OCI-LY7 (cell line): Measurements from ENCODE around the gene LMOD1. TPM values are rescaled to one million over a fixed set of nuclear protein-coding genes. Genes with fewer than 3 reads are reported as not detected.

Experiments
- BruUV-seq: library from RNA; stranded (reverse); fragments of 400-500 nt; replicated peaks from 2 replicates; lab custom pipeline; 2021; lab: Mats Ljungman, UMichigan
- CTCF ChIA-PET: fragments of 300-600 bp; sonication (Branson Sonifier 250); formaldehyde crosslinking; loops from one replicate; lab custom pipeline; 2022; ENCODE audit warnings: antibody characterized with exemption; ENCODE audit not compliant: unreplicated experiment; lab: Charles Lee
- POLR2A ChIA-PET: fragments of 300-600 bp; sonication (Branson Sonifier 250); formaldehyde crosslinking; loops from one replicate; lab custom pipeline; 2022; ENCODE audit warnings: antibody characterized with exemption; lab: Charles Lee
- DNase-seq: peaks from one replicate; pipeline ENCODE4 v3.0.0-alpha.2; 2015; ENCODE audit warnings: low spot score
- H2AFZ ChIP-seq: fragments of 200-600 bp; sonication (generic), shearing (Covaris generic); 2 replicates; pipeline ENCODE4 v1.6.1; 2014; ENCODE audit warnings: mild to moderate bottlenecking, antibody characterized with exemption, low read length, moderate library complexity
- H3K27ac ChIP-seq: fragments of 200-600 bp; sonication (generic); 2 replicates; pipeline ENCODE4 v1.5.1; 2014; ENCODE audit warnings: mixed run types, low read depth, mild to moderate bottlenecking, moderate library complexity, low read length, inconsistent platforms; ENCODE audit not compliant: poor library complexity, severe bottlenecking
- H3K36me3 ChIP-seq: fragments of 200-600 bp; sonication (generic); 2 replicates; pipeline ENCODE4 v1.6.1; 2014; ENCODE audit warnings: mild to moderate bottlenecking, antibody characterized with exemption, low read length, moderate library complexity, mixed read lengths; ENCODE audit not compliant: insufficient read depth
- H3K4me1 ChIP-seq: fragments of 200-600 bp; sonication (generic); 2 replicates; pipeline ENCODE4 v1.5.1; 2014; ENCODE audit warnings: mild to moderate bottlenecking, low read length; ENCODE audit not compliant: insufficient read depth, poor library complexity, severe bottlenecking
- H3K4me2 ChIP-seq: fragments of 200-600 bp; sonication (generic); 2 replicates; pipeline ENCODE4 v1.6.1; 2014; ENCODE audit warnings: mild to moderate bottlenecking, low read length
- H3K4me3 ChIP-seq: fragments of 200-600 bp; sonication (generic); 2 replicates; pipeline ENCODE4 v1.5.1; 2014; ENCODE audit warnings: mild to moderate bottlenecking, low read depth, low read length; ENCODE audit not compliant: poor library complexity, severe bottlenecking
- H3K79me2 ChIP-seq: fragments of 200-600 bp; sonication (generic); 2 replicates; pipeline ENCODE4 v1.6.1; 2016; ENCODE audit warnings: low read depth, mild to moderate bottlenecking, low read length, moderate library complexity, mixed read lengths; ENCODE audit not compliant: insufficient read depth
- H3K9me2 ChIP-seq: fragments of 200-600 bp; sonication (generic); 2 replicates; pipeline ENCODE4 v1.6.1; 2016; ENCODE audit warnings: mild to moderate bottlenecking, low read length, mixed read lengths; ENCODE audit not compliant: insufficient read depth
- H3K9me3 ChIP-seq: fragments of 200-600 bp; sonication (generic); 2 replicates; pipeline ENCODE4 v1.6.1; 2014; ENCODE audit warnings: mild to moderate bottlenecking, mixed run types, low read length, mixed read lengths
- H4K20me1 ChIP-seq: fragments of 200-600 bp; sonication (generic); 2 replicates; pipeline ENCODE4 v1.6.1; 2014; ENCODE audit warnings: mild to moderate bottlenecking, antibody characterized with exemption, low read length, moderate library complexity, mixed read lengths; ENCODE audit not compliant: insufficient read depth
- CTCF ChIP-seq: fragments of 200-600 bp; sonication (generic); conservative IDR thresholded peaks from 2 replicates; pipeline ENCODE4 v1.5.1; 2014; ENCODE audit warnings: mild to moderate bottlenecking, antibody characterized with exemption, low read length, moderate library complexity, mixed read lengths
- EZH2phosphoT487 ChIP-seq: fragments of 200-600 bp; sonication (generic); IDR thresholded peaks from 2 replicates; pipeline ENCODE4 v1.6.1; 2018; ENCODE audit warnings: low read depth, borderline replicate concordance, mild to moderate bottlenecking, mixed run types, antibody characterized with exemption, low read length, moderate library complexity, mixed read lengths
- intact Hi-C: fragments of 100-400 bp; cut with micrococcal nuclease; formaldehyde crosslinking; loops from one replicate; pipeline ENCODE4 v1.10.0; 2022; ENCODE audit not compliant: unreplicated experiment
- total RNA-seq, 2 experiments: library from RNA; depleted of rRNA in 1 of 2; stranded (reverse); fragments of >200 nt in 1 of 2; shearing (Covaris generic) in 1 of 2; gene quantifications; 2 replicates each; pipeline ENCODE4 v1.2.3, GENCODE V29; 2014 to 2022

The LMOD1 gene
- total RNA-seq, 2 experiments from 2014 or later, result not detected

- Histone ChIP-seq H3K27ac (no peak overlapping the region), H3K36me3 (no peaks in the 10 kb centered on the region), H3K9me2 (no peaks in the 10 kb centered on the region), H3K4me1 (no peaks in the 10 kb centered on the region), H3K79me2 (no peaks in the 10 kb centered on the region), H3K9me3 (no peaks in the 10 kb centered on the region), H4K20me1 (no peaks in the 10 kb centered on the region), H2AFZ (no peak overlapping the region), H3K4me2 (no peak overlapping the region), H3K4me3 (no peak overlapping the region)
- TF ChIP-seq CTCF (no peak), EZH2phosphoT487 (no peak)
- ChIA-PET POLR2A (no interaction called here), CTCF (no interaction called here)
- no peak for DNase-seq
- no TSS peak for BruUV-seq
- intact Hi-C loops, result no loop called here
Measured at GRCh38 chr1:201945863-201946223, 505 bp downstream of the LMOD1 start.

- POLR2A ChIA-PET, result no interaction called here
Measured at GRCh38 chr1:201945157-201945556, 1.2 kb downstream of the LMOD1 start.

GRCh38 chr1:201944639-201945038, 1.7 kb downstream of the LMOD1 start:
- BruUV-seq, result no TSS peak
- H3K4me1 ChIP-seq, result no peaks in the 10 kb centered on the region
- no peak for TF ChIP-seq CTCF
- no peak for TF ChIP-seq EZH2phosphoT487
- no peaks in the 10 kb centered on the region for H3K9me3 ChIP-seq
- H3K27ac ChIP-seq, result no peak overlapping the region
- no peak overlapping the region for H2AFZ ChIP-seq
- H3K4me2 ChIP-seq, result no peak overlapping the region
- intact Hi-C loops, result no loop called here
- CTCF ChIA-PET, result no interaction called here
- no peak for DNase-seq
- H3K79me2 ChIP-seq, result no peaks in the 10 kb centered on the region
- no peaks in the 10 kb centered on the region for H4K20me1 ChIP-seq
- POLR2A ChIA-PET, result no interaction called here
- H3K9me2 ChIP-seq, result no peaks in the 10 kb centered on the region
- H3K4me3 ChIP-seq, result no peak overlapping the region
- no peaks in the 10 kb centered on the region for H3K36me3 ChIP-seq

More at GRCh38 chr1:201945157-201945556, 1.2 kb downstream of the LMOD1 start:
- Histone ChIP-seq H3K4me1 (no peaks in the 10 kb centered on the region), H3K4me3 (no peak overlapping the region), H3K79me2 (no peaks in the 10 kb centered on the region), H3K4me2 (no peak overlapping the region), H3K9me2 (no peaks in the 10 kb centered on the region), H4K20me1 (no peaks in the 10 kb centered on the region), H3K36me3 (no peaks in the 10 kb centered on the region), H2AFZ (no peak overlapping the region), H3K9me3 (no peaks in the 10 kb centered on the region), H3K27ac (no peak overlapping the region)
- intact Hi-C loops, result no loop called here
- DNase-seq, result no peak
- BruUV-seq, result no TSS peak
- TF ChIP-seq CTCF (peak; percentile 59), EZH2phosphoT487 (no peak)
- CTCF ChIA-PET, result no interaction called here
